Gastroesophageal sphincter (tissue), 4 donors: ENCODE measurements around the gene KCNJ11. TPM values are rescaled to one million over a fixed set of nuclear protein-coding genes. Genes with fewer than 3 reads are reported as not detected.

Experiments
- ATAC-seq: fragments of 150-250 bp; one replicate; pipeline ENCODE4 v1.9.1; 2016; ENCODE audit warnings: mild to moderate bottlenecking, moderate library complexity
- H3K27ac ChIP-seq, 4 donors: fragments of 200-600 bp; sonication (generic) in 3 of 4; 1 replicate in 3 of 4; 2 replicates in 1 of 4; pipeline ENCODE4 v1.5.1; 2016 to 2019
- H3K27me3 ChIP-seq: fragments of 200-600 bp; sonication (generic); one replicate; pipeline ENCODE4 v1.5.1; 2019
- H3K36me3 ChIP-seq, 2 donors: fragments of 200-600 bp; sonication (generic); one replicate each; pipeline ENCODE4 v1.5.1; 2019; ENCODE audit warnings: control low read depth in 1 of 2
- H3K4me1 ChIP-seq, 3 donors: fragments of 200-600 bp; sonication (generic); 1 replicate in 2 of 3; 2 replicates in 1 of 3; pipeline ENCODE4 v1.5.1; 2016 to 2019; ENCODE audit warnings: control low read depth in 2 of 3
- H3K4me3 ChIP-seq, 2 donors: fragments of 200-600 bp; sonication (generic); one replicate each; pipeline ENCODE4 v1.5.1; 2019; ENCODE audit warnings: mild to moderate bottlenecking in 1 of 2, moderate library complexity in 1 of 2
- H3K9me3 ChIP-seq, 3 donors: fragments of 200-600 bp; sonication (generic); one replicate each; pipeline ENCODE4 v1.5.1; 2017 to 2019; ENCODE audit warnings: control low read depth in 2 of 3
- EP300 ChIP-seq: sonication (generic); formaldehyde crosslinking; IDR thresholded peaks from one replicate; pipeline ENCODE4 v1.6.1; 2017; ENCODE audit warnings: antibody characterized with exemption, mild to moderate bottlenecking
- POLR2A ChIP-seq, 2 donors: fragments of 450-650 bp; IDR thresholded peaks; one replicate each; pipeline ENCODE4 v1.6.1; 2017; ENCODE audit warnings: antibody characterized with exemption in 2 of 2, mild to moderate bottlenecking in 2 of 2, moderate library complexity in 1 of 2
- POLR2AphosphoS5 ChIP-seq: sonication (generic); formaldehyde crosslinking; IDR thresholded peaks from one replicate; pipeline ENCODE4 v1.6.1; 2017; ENCODE audit warnings: antibody characterized with exemption
- WGBS, 2 donors: methylation state at CpG; one replicate each; pipeline ENCODE4 v1.1.5; 2018; ENCODE audit warnings: low coverage in 1 of 2; 5-methylcytosine and 5-hydroxymethylcytosine counted together
- total RNA-seq, 4 donors: library from RNA; depleted of rRNA; stranded (reverse); fragments of >200 nt; gene quantifications; one replicate each; pipeline ENCODE4 v1.1.0, GENCODE V29; 2016
- TF ChIP-seq, protein P1 (sequence below), 4 experiments: fragments of 200-600 bp in 2 of 4; fragments of 450-650 bp in 2 of 4; sonication (generic) in 1 of 4; IDR thresholded peaks; one replicate each; pipeline ENCODE4 v1.5.1; 2017 to 2019; ENCODE audit warnings: antibody characterized with exemption in 4 of 4, mild to moderate bottlenecking in 2 of 4, moderate library complexity in 2 of 4

Gene KCNJ11
- total RNA-seq, 4 donors from 2014 or later, result 0.67 to 4.0 (median 2.8) TPM

DNA sequence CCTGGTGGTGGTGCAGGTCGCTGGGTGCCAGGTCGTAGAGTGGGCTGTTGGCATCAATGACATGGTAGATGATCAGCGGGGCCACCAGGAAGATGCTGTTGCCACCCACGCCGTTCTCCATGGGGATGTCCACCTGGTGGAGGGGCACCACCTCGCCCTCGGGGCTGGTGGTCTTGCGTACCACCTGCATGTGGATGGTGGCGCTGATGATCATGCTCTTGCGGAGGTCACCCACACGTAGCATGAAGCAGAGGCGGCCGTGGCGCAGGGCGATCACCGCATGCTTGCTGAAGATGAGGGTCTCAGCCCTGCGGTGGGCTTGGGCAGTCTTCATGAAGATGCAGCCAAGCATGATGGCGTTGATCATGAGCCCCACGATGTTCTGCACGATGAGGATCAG lies 1.2 kb downstream of the KCNJ11 start:
- H3K27ac ChIP-seq, result no peak overlapping the region
- TF ChIP-seq, protein P1, sequence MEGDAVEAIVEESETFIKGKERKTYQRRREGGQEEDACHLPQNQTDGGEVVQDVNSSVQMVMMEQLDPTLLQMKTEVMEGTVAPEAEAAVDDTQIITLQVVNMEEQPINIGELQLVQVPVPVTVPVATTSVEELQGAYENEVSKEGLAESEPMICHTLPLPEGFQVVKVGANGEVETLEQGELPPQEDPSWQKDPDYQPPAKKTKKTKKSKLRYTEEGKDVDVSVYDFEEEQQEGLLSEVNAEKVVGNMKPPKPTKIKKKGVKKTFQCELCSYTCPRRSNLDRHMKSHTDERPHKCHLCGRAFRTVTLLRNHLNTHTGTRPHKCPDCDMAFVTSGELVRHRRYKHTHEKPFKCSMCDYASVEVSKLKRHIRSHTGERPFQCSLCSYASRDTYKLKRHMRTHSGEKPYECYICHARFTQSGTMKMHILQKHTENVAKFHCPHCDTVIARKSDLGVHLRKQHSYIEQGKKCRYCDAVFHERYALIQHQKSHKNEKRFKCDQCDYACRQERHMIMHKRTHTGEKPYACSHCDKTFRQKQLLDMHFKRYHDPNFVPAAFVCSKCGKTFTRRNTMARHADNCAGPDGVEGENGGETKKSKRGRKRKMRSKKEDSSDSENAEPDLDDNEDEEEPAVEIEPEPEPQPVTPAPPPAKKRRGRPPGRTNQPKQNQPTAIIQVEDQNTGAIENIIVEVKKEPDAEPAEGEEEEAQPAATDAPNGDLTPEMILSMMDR (IDR thresholded peaks at IDR 0.05), result no peak
- TF ChIP-seq EP300, result no peak
- no peak for TF ChIP-seq POLR2A (IDR thresholded peaks at IDR 0.05)
- 92% methylated on average over 4 of the region's 20 CpGs; no CpG with 5 or more reads in 1 of the 2 donors for WGBS, 2 donors

DNA sequence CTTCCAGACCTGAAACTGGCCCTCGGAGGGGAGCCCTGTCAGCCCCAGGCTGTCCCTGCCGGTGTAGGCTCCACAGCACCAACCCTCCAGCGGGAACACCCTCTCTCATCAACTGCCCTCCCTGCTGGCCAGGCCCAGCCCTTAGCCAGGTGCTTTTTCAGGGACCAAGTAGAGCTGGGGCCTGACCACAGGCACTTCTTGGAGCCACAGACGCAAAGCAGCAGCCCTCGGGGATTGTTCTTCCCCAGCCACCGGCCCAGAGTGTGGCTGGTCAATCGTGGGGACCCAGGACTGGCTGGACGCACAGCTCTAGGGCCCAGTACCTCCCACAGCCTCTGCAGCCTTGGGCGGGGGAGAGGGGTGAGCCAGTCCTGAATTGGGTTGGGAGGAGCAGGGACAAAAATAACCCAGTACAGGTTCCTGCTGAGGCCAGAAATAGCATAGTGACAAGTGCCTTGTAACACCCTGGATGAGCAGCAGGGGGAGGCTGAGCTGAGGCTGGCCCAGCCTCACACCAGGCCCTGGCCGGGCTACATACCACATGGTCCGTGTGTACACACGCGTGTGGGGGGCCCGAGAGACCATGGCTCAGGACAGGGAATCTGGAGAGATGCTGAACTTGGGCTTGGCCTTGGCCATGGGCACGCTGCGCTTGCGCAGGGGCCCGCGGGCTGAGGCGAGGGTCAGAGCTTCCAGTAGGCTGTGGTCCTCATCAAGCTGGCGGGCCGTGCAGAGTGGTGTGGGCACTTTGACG lies 2.0 kb downstream of the KCNJ11 start:
- H3K36me3 ChIP-seq, result no peaks in the 10 kb centered on the region
- H3K9me3 ChIP-seq, result no peaks in the 10 kb centered on the region
- peaks cover 0 to 42% (median 10%) of the 10 kb centered on the region in 3 donors for H3K4me1 ChIP-seq
- H3K4me3 ChIP-seq, result peak overlapping the region in 1 of 2 donors; percentile 23
- no peaks in the 10 kb centered on the region for H3K27me3 ChIP-seq
- WGBS, 2 donors, result 44 to 67% methylated on average over 1 to 8 of the region's 23 CpGs
- peak overlapping the region in 3 of 4 donors; percentile 71 to 80 (median 72) for H3K27ac ChIP-seq
- ATAC-seq, result peak; percentile 69
- TF ChIP-seq, protein P1 (IDR thresholded peaks at IDR 0.05), result peak in 3 of 4 experiments; percentile 47 to 65 (median 61)
- no peak for TF ChIP-seq POLR2AphosphoS5

More for the DNA sequence above, 1.2 kb downstream of the KCNJ11 start:
- Histone ChIP-seq H3K27me3 (no peaks in the 10 kb centered on the region), H3K4me1 (peaks cover 0 to 42% (median 10%) of the 10 kb centered on the region in 3 donors), H3K36me3 (no peaks in the 10 kb centered on the region), H3K9me3 (no peaks in the 10 kb centered on the region), H3K4me3 (no peak overlapping the region)
- no peak for ATAC-seq

DNA sequence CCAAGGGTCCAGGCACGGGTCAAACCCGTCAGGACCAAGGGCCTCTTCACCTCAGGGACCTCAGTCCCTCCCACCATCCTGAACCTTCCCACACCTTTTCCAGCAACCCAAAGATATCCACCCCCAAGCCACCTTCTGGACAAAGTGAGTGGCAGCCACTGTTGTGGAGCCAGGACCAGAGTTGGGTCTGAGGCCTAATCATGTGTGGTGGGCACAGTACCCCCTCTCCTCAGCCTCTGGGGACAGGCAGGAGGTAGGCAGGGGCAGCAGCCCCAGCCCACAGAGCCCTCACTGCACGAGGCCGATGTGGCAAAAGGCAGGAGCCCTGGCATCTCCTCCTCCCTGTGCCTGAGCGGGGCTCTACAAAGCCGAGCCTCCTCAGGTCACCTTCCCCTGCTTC lies 2.5 kb downstream of the KCNJ11 start:
- H3K27me3 ChIP-seq, result no peaks in the 10 kb centered on the region
- ATAC-seq, result no peak
- H3K36me3 ChIP-seq, result no peaks in the 10 kb centered on the region
- H3K4me1 ChIP-seq, result peaks cover 0 to 42% (median 10%) of the 10 kb centered on the region in 3 donors
- no peak for TF ChIP-seq POLR2A (IDR thresholded peaks at IDR 0.05)
- no peak for TF ChIP-seq EP300
- TF ChIP-seq, protein P1 (IDR thresholded peaks at IDR 0.05), result no peak
- no peak for TF ChIP-seq POLR2AphosphoS5
- no peaks in the 10 kb centered on the region for H3K9me3 ChIP-seq
- H3K4me3 ChIP-seq, result peak overlapping the region in 1 of 2 donors; percentile 23
- no CpG with 5 or more reads among the region's 6 CpGs for WGBS, 2 donors
- peak overlapping the region in 3 of 4 donors; percentile 71 to 80 (median 72) for H3K27ac ChIP-seq

DNA sequence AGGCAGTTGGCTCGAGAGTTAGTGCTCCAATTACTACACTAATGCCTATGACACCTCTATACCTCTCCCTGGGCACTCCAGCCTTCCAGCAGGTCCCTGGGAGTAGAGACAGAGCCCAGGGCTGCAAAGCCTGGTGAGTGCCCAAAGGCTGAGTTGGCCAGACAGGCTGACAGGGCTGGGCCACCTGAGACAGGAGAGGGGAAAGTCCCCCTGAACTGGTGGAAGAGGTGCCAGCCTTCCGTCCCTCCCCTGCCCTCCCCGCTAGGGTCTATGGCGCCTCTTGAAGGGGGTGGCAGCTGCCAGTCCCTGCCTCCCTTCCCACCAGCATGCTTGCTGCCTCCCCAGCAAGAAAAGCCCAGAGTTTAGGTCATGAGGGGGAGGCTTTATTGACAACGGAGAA lies 3.0 kb downstream of the KCNJ11 start:
- no peaks in the 10 kb centered on the region for H3K36me3 ChIP-seq
- ATAC-seq, result no peak

More for the DNA sequence above, 3.0 kb downstream of the KCNJ11 start:
- H3K4me1 ChIP-seq, result peaks cover 0 to 42% (median 10%) of the 10 kb centered on the region in 3 donors
- peak overlapping the region in 1 of 4 donors; percentile 80 for H3K27ac ChIP-seq
- TF ChIP-seq EP300, result no peak
- TF ChIP-seq, protein P1 (IDR thresholded peaks at IDR 0.05), result no peak
- TF ChIP-seq POLR2AphosphoS5, result no peak
- WGBS, 2 donors, result 100% methylated on average over 1 of the region's 5 CpGs; no CpG with 5 or more reads in 1 of the 2 donors
- no peaks in the 10 kb centered on the region for H3K9me3 ChIP-seq
- H3K4me3 ChIP-seq, result no peak overlapping the region
- no peaks in the 10 kb centered on the region for H3K27me3 ChIP-seq
